Measurements from ENCODE around the gene MIA2.
"Not testable (repeated sequence)": the region's sequence is repeated elsewhere in the genome, so short reads cannot be mapped to it uniquely, and the experiment has no call there.

MIA2 gene

GRCh38 chr14:39291701-39292100 lies 58.0 kb downstream of the MIA2 start:
- DNase-seq (ENCODE audit: low spot score), result no peak
- no peak for TF ChIP-seq CTCF (IDR thresholded peaks at IDR 0.05; ENCODE audit: borderline replicate concordance, control extremely low read depth, extremely low read depth, insufficient read depth, missing control alignments)
- in situ Hi-C loops (cut with MboI; ENCODE audit: low sequenced_read_pairs, unreplicated experiment), result no loop called here

GRCh38 chr14:39293629-39294028 lies 59.9 kb downstream of the MIA2 start:
- TF ChIP-seq CTCF (IDR thresholded peaks at IDR 0.05; ENCODE audit: borderline replicate concordance, control extremely low read depth, extremely low read depth, insufficient read depth, missing control alignments), result no peak
- in situ Hi-C loops (cut with MboI; ENCODE audit: low sequenced_read_pairs, unreplicated experiment), result no loop called here
- DNase-seq (ENCODE audit: low spot score), result no peak

GRCh38 chr14:39300389-39300788 lies 66.7 kb downstream of the MIA2 start:
- in situ Hi-C loops (cut with MboI; ENCODE audit: low sequenced_read_pairs, unreplicated experiment); DNase-seq (ENCODE audit: low spot score): not testable (repeated sequence)

- in situ Hi-C loops (cut with MboI; ENCODE audit: low sequenced_read_pairs, unreplicated experiment), result no loop called here
- DNase-seq (ENCODE audit: low spot score), result no peak
- no peak for TF ChIP-seq CTCF (IDR thresholded peaks at IDR 0.05; ENCODE audit: borderline replicate concordance, control extremely low read depth, extremely low read depth, insufficient read depth, missing control alignments)
Observed at GRCh38 chr14:39302124-39302810, 68.6 kb downstream of the MIA2 start.

- TF ChIP-seq CTCF (IDR thresholded peaks at IDR 0.05; ENCODE audit: borderline replicate concordance, control extremely low read depth, extremely low read depth, insufficient read depth, missing control alignments), result no peak
- DNase-seq (ENCODE audit: low spot score), result no peak
- in situ Hi-C loops (cut with MboI; ENCODE audit: low sequenced_read_pairs, unreplicated experiment), result no loop called here
Observed at GRCh38 chr14:39303115-39303514, 69.4 kb downstream of the MIA2 start.

GRCh38 chr14:39307815-39308214 lies 74.1 kb downstream of the MIA2 start:
- in situ Hi-C loops (cut with MboI; ENCODE audit: low sequenced_read_pairs, unreplicated experiment), result no loop called here
- no peak for TF ChIP-seq CTCF (IDR thresholded peaks at IDR 0.05; ENCODE audit: borderline replicate concordance, control extremely low read depth, extremely low read depth, insufficient read depth, missing control alignments)
- DNase-seq (ENCODE audit: low spot score), result no peak

- no peak for DNase-seq (ENCODE audit: low spot score)
- in situ Hi-C loops (cut with MboI; ENCODE audit: low sequenced_read_pairs, unreplicated experiment), result no loop called here
- no peak for TF ChIP-seq CTCF (IDR thresholded peaks at IDR 0.05; ENCODE audit: borderline replicate concordance, control extremely low read depth, extremely low read depth, insufficient read depth, missing control alignments)
Observed at GRCh38 chr14:39310051-39310450, 76.3 kb downstream of the MIA2 start.
